Activated T-cell treated with anti-CD3 and anti-CD28 coated beads, Interleukin-2, amount 50 U/mL, for 24 hours (primary cell): ENCODE measurements around the gene SLC24A3.

Experiments used
- DNase-seq: peaks from one replicate; pipeline ENCODE4 v3.0.0-alpha.2; 2020
- H3K27ac Mint-ChIP-seq: 2 replicates; pipeline ENCODE4 v1.8.0; 2020; ENCODE audit warnings: mild to moderate bottlenecking, mixed read lengths
- H3K27me3 Mint-ChIP-seq: 2 replicates; pipeline ENCODE4 v1.8.0; 2020; ENCODE audit warnings: mixed read lengths
- H3K36me3 Mint-ChIP-seq: 2 replicates; pipeline ENCODE4 v1.8.0; 2020; ENCODE audit warnings: low read depth, mixed read lengths
- H3K4me1 Mint-ChIP-seq: 2 replicates; pipeline ENCODE4 v1.8.0; 2020; ENCODE audit warnings: low read depth, mixed read lengths
- H3K4me3 Mint-ChIP-seq: 2 replicates; pipeline ENCODE4 v1.8.0; 2020; ENCODE audit warnings: mild to moderate bottlenecking, moderate library complexity, mixed read lengths
- H3K9me3 Mint-ChIP-seq: 2 replicates; pipeline ENCODE4 v1.8.0; 2020; ENCODE audit warnings: mixed read lengths

Gene SLC24A3

DNA sequence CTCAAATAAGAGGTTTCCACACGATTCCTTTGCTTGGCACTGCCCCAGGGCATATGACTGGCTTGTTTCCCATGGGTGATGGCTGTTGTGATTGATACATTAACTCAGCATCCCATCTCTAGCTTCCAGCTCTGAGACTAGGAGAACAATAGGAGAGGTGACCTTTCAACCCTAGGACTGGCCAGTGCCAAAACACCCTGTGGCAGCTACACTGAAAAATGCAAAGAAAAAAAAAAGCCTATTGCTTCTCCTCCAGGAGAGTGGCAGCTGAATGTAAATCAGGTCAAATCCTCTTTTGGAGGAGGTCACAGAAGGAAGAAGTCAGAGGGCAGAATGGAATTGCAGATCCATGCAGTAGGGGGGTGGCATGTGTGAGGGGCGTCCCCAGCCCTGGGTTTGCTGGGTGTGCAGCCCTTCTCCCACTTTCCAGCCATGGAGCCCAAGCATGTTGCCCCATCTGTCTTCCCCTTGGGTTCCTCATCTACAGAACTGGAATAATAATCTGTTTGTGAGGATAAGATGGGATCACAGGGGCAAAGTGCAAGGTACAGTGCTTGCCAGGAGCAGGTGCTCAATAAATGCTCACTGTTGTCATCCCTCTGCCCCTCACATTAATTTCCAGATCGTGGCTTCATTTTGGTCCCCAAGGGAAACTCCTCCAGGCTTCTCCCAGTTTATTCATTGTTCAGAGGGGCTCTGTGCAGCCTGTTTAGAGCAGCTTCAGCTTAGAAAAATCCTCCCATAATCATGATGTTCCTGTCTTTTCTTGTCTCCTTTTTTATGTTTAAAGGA, 300.6 kb downstream of the SLC24A3 start:
- Mint-ChIP-seq H3K27ac (no peak overlapping the region), H3K4me3 (no peak overlapping the region), H3K27me3 (no peaks in the 10 kb centered on the region), H3K4me1 (no peaks in the 10 kb centered on the region), H3K36me3 (no peaks in the 10 kb centered on the region), H3K9me3 (no peaks in the 10 kb centered on the region)
- DNase-seq, result no peak

DNA sequence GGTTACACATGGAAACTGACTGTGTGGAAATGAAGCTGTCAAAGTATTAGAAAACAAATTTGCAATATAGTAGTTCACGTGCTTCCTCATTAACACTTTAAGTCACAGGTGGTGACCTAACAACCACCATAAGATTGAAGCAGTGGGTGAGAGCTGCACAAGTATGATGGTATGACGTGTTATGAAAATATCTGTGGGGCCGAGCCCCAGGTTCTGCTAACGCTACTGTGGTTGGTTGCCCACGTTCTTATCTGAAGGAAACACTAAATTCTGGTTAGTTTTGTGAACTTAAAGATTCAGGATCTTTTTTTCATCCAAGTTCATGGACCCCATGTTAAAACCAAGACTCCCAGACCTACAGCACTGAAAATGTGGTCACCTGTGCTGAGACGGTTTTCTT, 302.6 kb downstream of the SLC24A3 start:
- Mint-ChIP-seq H3K9me3 (no peaks in the 10 kb centered on the region), H3K27me3 (no peaks in the 10 kb centered on the region), H3K27ac (no peak overlapping the region), H3K4me1 (peaks cover 8% of the 10 kb centered on the region), H3K4me3 (no peak overlapping the region), H3K36me3 (no peaks in the 10 kb centered on the region)
- no peak for DNase-seq

DNA sequence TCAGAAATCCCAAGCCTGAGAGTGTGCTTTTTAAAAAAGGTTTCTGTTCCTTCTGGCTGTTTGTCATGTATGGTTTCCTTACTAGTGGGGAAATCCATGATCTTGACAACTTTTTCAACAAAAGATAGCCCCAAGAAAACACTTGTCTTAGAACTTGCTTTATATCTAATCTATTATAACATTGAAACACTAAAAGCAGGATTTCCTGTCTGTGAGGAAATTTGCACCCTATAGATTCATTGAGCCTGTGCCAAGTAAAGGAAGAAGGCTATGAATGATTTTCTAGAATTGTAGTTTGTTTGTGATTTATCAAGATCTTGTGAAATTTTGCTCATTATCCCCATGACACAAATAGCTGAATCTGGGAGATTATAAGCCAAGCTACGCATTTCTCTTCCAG, 307.0 kb downstream of the SLC24A3 start:
- Mint-ChIP-seq H3K36me3 (no peaks in the 10 kb centered on the region), H3K4me3 (no peak overlapping the region), H3K27ac (no peak overlapping the region), H3K9me3 (no peaks in the 10 kb centered on the region), H3K4me1 (peaks cover 25% of the 10 kb centered on the region), H3K27me3 (no peaks in the 10 kb centered on the region)
- DNase-seq, result no peak

- Mint-ChIP-seq H3K27ac (no peak overlapping the region), H3K4me3 (no peak overlapping the region), H3K36me3 (no peaks in the 10 kb centered on the region), H3K9me3 (no peaks in the 10 kb centered on the region), H3K27me3 (no peaks in the 10 kb centered on the region), H3K4me1 (peaks cover 25% of the 10 kb centered on the region)
- no peak for DNase-seq
Measured at GRCh38 chr20:19520261-19520660, 307.8 kb downstream of the SLC24A3 start.

GRCh38 chr20:19522071-19522801, 309.8 kb downstream of the SLC24A3 start:
- H3K9me3 Mint-ChIP-seq, result no peaks in the 10 kb centered on the region
- DNase-seq, result no peak
- H3K36me3 Mint-ChIP-seq, result no peaks in the 10 kb centered on the region
- H3K4me3 Mint-ChIP-seq, result no peak overlapping the region
- no peak overlapping the region for H3K27ac Mint-ChIP-seq
- no peaks in the 10 kb centered on the region for H3K27me3 Mint-ChIP-seq
- peaks cover 25% of the 10 kb centered on the region for H3K4me1 Mint-ChIP-seq

DNA sequence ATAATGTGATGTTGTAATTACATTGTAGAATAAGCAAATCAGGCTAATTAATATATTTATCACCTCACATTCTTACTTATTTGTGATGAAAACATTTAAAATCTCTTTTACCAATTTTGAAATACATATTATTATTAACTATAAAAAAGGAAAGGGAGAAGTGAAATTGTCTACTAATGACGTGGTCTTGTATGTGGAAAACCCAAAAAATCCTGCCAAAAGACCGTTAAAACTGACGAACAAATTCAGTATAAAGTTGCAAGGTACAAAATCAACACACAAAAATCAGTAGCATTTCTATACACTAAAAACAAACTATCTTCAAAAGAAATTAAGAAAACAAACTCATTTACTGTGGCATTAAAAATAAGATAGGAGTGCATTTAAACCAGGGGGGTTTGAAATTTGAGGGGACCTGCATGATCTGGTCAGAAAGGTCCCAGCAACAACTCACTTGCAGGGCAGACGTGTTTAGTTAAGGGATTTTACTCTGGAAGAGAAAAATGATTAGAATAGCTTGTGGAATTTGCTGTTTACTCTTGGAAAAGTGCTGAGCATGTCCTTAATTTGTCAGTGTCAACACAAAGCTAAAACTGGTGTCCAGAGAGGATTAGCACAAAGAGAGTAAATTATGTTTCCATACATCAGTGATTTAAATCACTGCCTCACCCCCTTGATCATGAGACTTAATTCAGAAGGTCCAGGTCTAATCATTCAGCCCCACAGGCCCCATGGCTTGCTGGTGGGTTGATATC, 310.6 kb downstream of the SLC24A3 start:
- H3K27ac Mint-ChIP-seq, result no peak overlapping the region
- no peaks in the 10 kb centered on the region for H3K9me3 Mint-ChIP-seq
- no peak for DNase-seq
- H3K36me3 Mint-ChIP-seq, result no peaks in the 10 kb centered on the region
- no peak overlapping the region for H3K4me3 Mint-ChIP-seq
- H3K27me3 Mint-ChIP-seq, result no peaks in the 10 kb centered on the region
- H3K4me1 Mint-ChIP-seq, result peaks cover 25% of the 10 kb centered on the region

DNA sequence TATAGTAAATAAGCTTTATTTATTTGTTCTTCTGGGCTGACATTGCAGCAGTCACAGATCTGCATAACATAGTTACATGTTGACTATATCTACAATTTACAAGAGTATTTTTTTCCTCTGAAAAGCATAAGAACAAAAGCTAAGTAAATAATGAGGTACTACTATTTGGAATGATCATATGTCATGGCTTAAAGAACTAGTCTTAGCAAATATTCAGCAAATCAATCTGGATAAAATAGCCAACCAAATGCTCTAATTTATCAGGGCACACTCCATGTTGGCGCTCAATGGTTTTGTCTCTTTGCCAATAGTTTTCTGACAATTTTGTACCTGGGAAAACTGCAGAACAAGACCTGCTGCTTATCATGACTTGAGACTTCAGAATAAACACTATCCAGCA, 312.2 kb downstream of the SLC24A3 start:
- no peak overlapping the region for H3K27ac Mint-ChIP-seq
- H3K4me1 Mint-ChIP-seq, result peaks cover 21% of the 10 kb centered on the region
- no peaks in the 10 kb centered on the region for H3K27me3 Mint-ChIP-seq
- no peak overlapping the region for H3K4me3 Mint-ChIP-seq
- no peaks in the 10 kb centered on the region for H3K9me3 Mint-ChIP-seq
- no peak for DNase-seq
- no peaks in the 10 kb centered on the region for H3K36me3 Mint-ChIP-seq

DNA sequence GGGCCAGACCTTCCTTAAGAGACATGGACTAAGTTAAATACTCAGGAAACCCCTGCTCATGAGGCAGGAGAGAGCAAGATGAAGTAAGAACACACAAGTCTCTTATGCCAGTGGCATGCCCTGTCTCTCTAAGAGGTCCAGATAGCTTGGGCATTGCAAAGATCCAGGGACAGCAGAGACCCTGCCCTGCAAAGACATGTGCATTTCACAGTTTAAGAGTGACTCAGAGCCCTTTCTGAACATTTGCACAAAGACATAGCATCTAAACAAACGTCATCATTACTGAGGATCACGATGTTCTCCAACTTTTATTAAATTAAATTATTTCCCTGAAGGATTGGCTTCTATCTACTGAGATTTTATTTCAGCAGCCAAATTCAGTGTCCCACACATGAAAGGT, 315.1 kb downstream of the SLC24A3 start:
- Mint-ChIP-seq H3K27me3 (no peaks in the 10 kb centered on the region), H3K36me3 (no peaks in the 10 kb centered on the region), H3K9me3 (no peaks in the 10 kb centered on the region), H3K4me1 (peaks cover 4% of the 10 kb centered on the region), H3K4me3 (no peak overlapping the region), H3K27ac (no peak overlapping the region)
- no peak for DNase-seq

- no peaks in the 10 kb centered on the region for H3K4me1 Mint-ChIP-seq
- no peaks in the 10 kb centered on the region for H3K9me3 Mint-ChIP-seq
- no peak for DNase-seq
- no peaks in the 10 kb centered on the region for H3K36me3 Mint-ChIP-seq
- no peak overlapping the region for H3K4me3 Mint-ChIP-seq
- no peak overlapping the region for H3K27ac Mint-ChIP-seq
- no peaks in the 10 kb centered on the region for H3K27me3 Mint-ChIP-seq
Measured at GRCh38 chr20:19528286-19529030, 316.0 kb downstream of the SLC24A3 start.

GRCh38 chr20:19530006-19530405, 317.6 kb downstream of the SLC24A3 start:
- H3K27me3 Mint-ChIP-seq, result no peaks in the 10 kb centered on the region
- no peaks in the 10 kb centered on the region for H3K4me1 Mint-ChIP-seq
- H3K36me3 Mint-ChIP-seq, result no peaks in the 10 kb centered on the region
- H3K27ac Mint-ChIP-seq, result no peak overlapping the region
- no peak for DNase-seq
- H3K9me3 Mint-ChIP-seq, result peaks cover 3% of the 10 kb centered on the region
- H3K4me3 Mint-ChIP-seq, result no peak overlapping the region

- no peak for DNase-seq
- Mint-ChIP-seq H3K4me1 (no peaks in the 10 kb centered on the region), H3K36me3 (no peaks in the 10 kb centered on the region), H3K27ac (no peak overlapping the region), H3K27me3 (no peaks in the 10 kb centered on the region), H3K4me3 (no peak overlapping the region), H3K9me3 (peaks cover 12% of the 10 kb centered on the region)
Measured at GRCh38 chr20:19531446-19531845, 319.0 kb downstream of the SLC24A3 start.

DNA sequence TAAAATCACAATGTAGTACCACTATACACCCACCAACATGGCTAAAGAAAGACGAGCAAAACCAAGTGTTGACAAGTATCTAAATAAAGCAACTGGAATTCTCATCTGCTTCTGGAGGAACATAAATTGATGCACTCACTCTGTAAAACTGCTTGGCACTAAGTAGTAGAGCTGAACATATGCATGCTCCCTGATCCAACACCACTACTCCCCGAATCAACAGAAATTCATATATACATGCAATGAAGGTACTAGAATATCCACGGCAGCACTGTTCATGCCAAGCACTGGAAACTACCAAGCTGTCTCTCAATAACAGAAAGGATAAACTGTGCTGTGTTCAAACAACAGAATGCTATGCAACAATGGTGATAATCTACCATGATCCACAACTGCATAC, 326.1 kb downstream of the SLC24A3 start:
- peaks cover 12% of the 10 kb centered on the region for H3K9me3 Mint-ChIP-seq
- no peak for DNase-seq
- H3K4me1 Mint-ChIP-seq, result peaks cover 28% of the 10 kb centered on the region
- H3K36me3 Mint-ChIP-seq, result no peaks in the 10 kb centered on the region
- no peaks in the 10 kb centered on the region for H3K27me3 Mint-ChIP-seq
- no peak overlapping the region for H3K27ac Mint-ChIP-seq
- no peak overlapping the region for H3K4me3 Mint-ChIP-seq

GRCh38 chr20:19539191-19539590, 326.7 kb downstream of the SLC24A3 start:
- no peak for DNase-seq
- Mint-ChIP-seq H3K4me1 (peaks cover 32% of the 10 kb centered on the region), H3K27me3 (no peaks in the 10 kb centered on the region), H3K27ac (no peak overlapping the region), H3K9me3 (peaks cover 12% of the 10 kb centered on the region), H3K4me3 (no peak overlapping the region), H3K36me3 (no peaks in the 10 kb centered on the region)

DNA sequence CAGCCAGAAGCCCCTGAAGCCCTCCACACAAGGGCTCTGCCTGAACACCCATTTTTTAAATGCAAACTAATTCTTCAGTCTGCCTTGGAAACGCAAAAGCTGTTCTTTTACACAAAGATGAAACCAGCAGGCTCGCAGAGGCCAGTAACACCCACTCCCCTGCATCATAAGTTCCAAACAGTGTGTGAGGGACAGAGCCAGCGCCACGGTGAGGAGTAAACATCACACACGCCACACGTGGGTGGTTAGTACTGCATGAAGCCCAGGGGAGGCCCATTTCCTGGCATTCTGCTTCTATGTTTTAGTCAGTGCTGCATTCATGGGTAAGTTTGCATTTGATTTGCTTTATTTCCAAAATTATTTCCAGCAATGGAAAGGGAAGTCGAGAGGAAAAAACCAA, 327.9 kb downstream of the SLC24A3 start:
- Mint-ChIP-seq H3K27ac (no peak overlapping the region), H3K27me3 (no peaks in the 10 kb centered on the region), H3K4me3 (no peak overlapping the region), H3K36me3 (no peaks in the 10 kb centered on the region), H3K4me1 (peaks cover 34% of the 10 kb centered on the region), H3K9me3 (peaks cover 5% of the 10 kb centered on the region)
- DNase-seq, result peak; percentile 35
